Measurements from ENCODE around the gene TF. TPM values are rescaled to one million over a fixed set of nuclear protein-coding genes. Genes with fewer than 3 reads are reported as not detected.

The TF gene
- total and polyA plus RNA-seq, 10 donors: 1.7 to 81.8 (median 3.9) TPM

GRCh38 chr3:133761605-133762484 is 15.7 kb downstream of the TF start:
- H3K27me3 ChIP-seq (replicated peaks in 1 of 7): peaks cover 0 to 8% (median 0%) of the 10 kb centered on the region in 7 donors
- WGBS, 5 donors: 82 to 89% (median 85%) methylated on average over 6 of the region's 6 CpGs
- TF ChIP-seq POLR2AphosphoS5 (IDR thresholded peaks at IDR 0.05) (no peak), CTCF (IDR thresholded peaks at IDR 0.05 in 8 of 11, conservative IDR thresholded peaks at IDR 0.05 in 3 of 11) (no peak), POLR2A (IDR thresholded peaks at IDR 0.05) (no peak)
- no peak overlapping the region for H3K27ac ChIP-seq
- no peaks in the 10 kb centered on the region for H3K9me3 ChIP-seq
- H3K4me3 ChIP-seq: no peak overlapping the region
- no peaks in the 10 kb centered on the region for H3K36me3 ChIP-seq
- intact Hi-C loops (cut with DNase I; ENCODE audit: low total_unique reads): no loop called here
- DNase-seq: no peak
- peaks cover 0 to 6% (median 3%) of the 10 kb centered on the region in 6 donors for H3K4me1 ChIP-seq

GRCh38 chr3:133762539-133762938 is 16.3 kb downstream of the TF start:
- H3K36me3 ChIP-seq: no peaks in the 10 kb centered on the region
- no peak overlapping the region for H3K27ac ChIP-seq
- TF ChIP-seq POLR2AphosphoS5 (IDR thresholded peaks at IDR 0.05) (no peak), CTCF (IDR thresholded peaks at IDR 0.05 in 8 of 11, conservative IDR thresholded peaks at IDR 0.05 in 3 of 11) (no peak), POLR2A (IDR thresholded peaks at IDR 0.05) (no peak)
- WGBS, 5 donors: 61 to 91% (median 78%) methylated on average over 3 of the region's 3 CpGs
- DNase-seq: no peak
- H3K9me3 ChIP-seq: no peaks in the 10 kb centered on the region
- intact Hi-C loops (cut with DNase I; ENCODE audit: low total_unique reads): no loop called here
- H3K4me1 ChIP-seq: peaks cover 0 to 6% (median 4%) of the 10 kb centered on the region in 6 donors
- H3K4me3 ChIP-seq: no peak overlapping the region
- H3K27me3 ChIP-seq (replicated peaks in 1 of 7): peaks cover 0 to 4% (median 0%) of the 10 kb centered on the region in 7 donors

DNA sequence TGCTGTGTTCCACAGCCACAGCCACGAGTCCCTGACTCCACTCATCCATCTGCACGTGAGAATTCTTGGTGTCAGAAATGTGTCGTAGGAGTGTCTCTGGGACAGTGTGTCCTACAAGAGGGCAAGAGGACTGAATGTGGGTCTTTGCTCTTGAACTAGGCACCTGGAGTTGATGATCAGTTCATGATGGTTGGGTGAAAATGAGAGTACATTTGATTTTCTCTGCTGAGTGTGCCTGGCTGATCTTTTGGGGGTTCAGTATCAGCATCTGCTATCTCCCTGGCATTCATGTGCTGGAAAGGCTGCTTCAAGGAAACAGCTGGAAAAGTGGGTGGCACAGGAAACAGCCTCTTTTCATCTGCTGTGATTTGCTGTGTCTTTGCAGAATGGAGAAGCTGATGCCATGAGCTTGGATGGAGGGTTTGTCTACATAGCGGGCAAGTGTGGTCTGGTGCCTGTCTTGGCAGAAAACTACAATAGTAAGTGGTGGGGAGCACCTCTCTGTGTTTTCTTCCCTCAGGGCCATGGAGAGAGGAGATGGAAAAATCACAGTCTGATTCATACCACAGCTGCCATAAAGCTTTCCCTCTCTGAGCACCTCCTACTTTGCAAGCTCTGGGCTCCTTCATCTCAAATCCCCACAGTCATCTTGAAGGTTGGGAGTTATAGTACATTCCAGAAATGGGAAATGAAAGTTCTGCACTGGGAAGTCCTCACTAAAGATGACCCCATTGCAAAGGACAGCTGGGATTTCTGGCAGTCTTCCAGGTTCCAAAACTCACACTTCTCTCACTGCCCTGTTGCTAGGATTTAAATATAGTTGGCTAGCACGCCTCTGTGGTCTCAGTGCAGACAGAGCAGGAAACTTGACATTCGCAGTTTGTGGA is 17.8 kb downstream of the TF start:
- intact Hi-C loops (cut with DNase I; ENCODE audit: low total_unique reads): no loop called here
- 59 to 75% (median 72%) methylated on average over 6 of the region's 6 CpGs for WGBS, 5 donors

More for the DNA sequence above, 17.8 kb downstream of the TF start:
- H3K36me3 ChIP-seq: no peaks in the 10 kb centered on the region
- H3K4me3 ChIP-seq: no peak overlapping the region
- H3K9me3 ChIP-seq: no peaks in the 10 kb centered on the region
- H3K27me3 ChIP-seq (replicated peaks in 1 of 7): peaks cover 0 to 3% (median 0%) of the 10 kb centered on the region in 7 donors
- H3K4me1 ChIP-seq: peaks cover 0 to 7% (median 5%) of the 10 kb centered on the region in 6 donors
- DNase-seq: no peak
- no peak overlapping the region for H3K27ac ChIP-seq
- TF ChIP-seq POLR2A (IDR thresholded peaks at IDR 0.05) (no peak), CTCF (IDR thresholded peaks at IDR 0.05 in 8 of 11, conservative IDR thresholded peaks at IDR 0.05 in 3 of 11) (no peak), POLR2AphosphoS5 (IDR thresholded peaks at IDR 0.05) (no peak)
